CD14-positive monocyte (primary cell): ENCODE measurements around the gene LONRF2. TPM values are rescaled to one million over a fixed set of nuclear protein-coding genes. Genes with fewer than 3 reads are reported as not detected.
A peak's percentile ranks its signal among the peaks of the same experiment; 100 is the strongest.

Source experiments
- DNase-seq, 3 donors: peaks; one replicate each; pipeline ENCODE4 v3.0.0-alpha.2; 2011 to 2022
- H2AFZ ChIP-seq: 2 replicates; pipeline ENCODE4 v1.6.0; 2012; ENCODE audit warnings: mild to moderate bottlenecking, low read depth, low read length, inconsistent platforms; ENCODE audit not compliant: insufficient read depth, poor library complexity, severe bottlenecking
- H3K27ac ChIP-seq, 2 donors: 1 replicate in 1 of 2; 2 replicates in 1 of 2; pipeline ENCODE4 v1.5.1; 2012 to 2013; ENCODE audit warnings: low read length in 2 of 2, control low read depth in 1 of 2, inconsistent platforms in 1 of 2, low read depth in 1 of 2, mild to moderate bottlenecking in 1 of 2
- H3K27me3 ChIP-seq, 2 donors: one replicate each; pipeline versions ENCODE4 v1.6.0 to v1.6.1; 2011 to 2013; ENCODE audit warnings: low read length in 2 of 2; ENCODE audit not compliant: control insufficient read depth in 2 of 2, insufficient read depth in 2 of 2
- H3K36me3 ChIP-seq, 2 donors: replicated peaks in 1 of 2; 1 replicate in 1 of 2; 2 replicates in 1 of 2; pipeline versions ENCODE4 v1.5.1 to v1.6.1; 2012 to 2013; ENCODE audit warnings: low read length in 2 of 2, control low read depth in 1 of 2, inconsistent platforms in 1 of 2, mild to moderate bottlenecking in 1 of 2; ENCODE audit not compliant: insufficient read depth in 2 of 2, control insufficient read depth in 1 of 2
- H3K4me1 ChIP-seq, 2 donors: 1 replicate in 1 of 2; 2 replicates in 1 of 2; pipeline versions ENCODE4 v1.5.1 to v1.6.1; 2012 to 2013; ENCODE audit warnings: low read length in 2 of 2, control low read depth in 1 of 2, inconsistent platforms in 1 of 2, mild to moderate bottlenecking in 1 of 2, moderate library complexity in 1 of 2; ENCODE audit not compliant: insufficient read depth in 2 of 2, control insufficient read depth in 1 of 2
- H3K4me2 ChIP-seq: replicated peaks from 2 replicates; pipeline ENCODE3; 2012; ENCODE audit warnings: low read length, moderate library complexity, mild to moderate bottlenecking; ENCODE audit not compliant: poor library complexity, severe bottlenecking; ENCODE audit errors: extremely low read depth
- H3K4me3 ChIP-seq, 3 experiments: fragments of 200-600 bp in 1 of 3; sonication (generic) in 1 of 3; replicated peaks in 1 of 3; 1 replicate in 2 of 3; 2 replicates in 1 of 3; pipeline ENCODE4 v1.5.1; 2011 to 2013; ENCODE audit warnings: low read length in 3 of 3, mild to moderate bottlenecking in 3 of 3, control low read depth in 2 of 3, low read depth in 2 of 3, inconsistent platforms in 1 of 3, moderate library complexity in 1 of 3
- H3K79me2 ChIP-seq: 2 replicates; pipeline ENCODE4 v1.6.0; 2012; ENCODE audit warnings: mild to moderate bottlenecking, control low read depth, inconsistent platforms, low read length, moderate library complexity; ENCODE audit not compliant: insufficient read depth
- H3K9ac ChIP-seq: 2 replicates; pipeline ENCODE4 v1.6.0; 2017; ENCODE audit warnings: low read length, mild to moderate bottlenecking; ENCODE audit not compliant: insufficient read depth, poor library complexity, severe bottlenecking
- H3K9me3 ChIP-seq, 2 donors: replicated peaks in 1 of 2; 1 replicate in 1 of 2; 2 replicates in 1 of 2; pipeline versions ENCODE4 v1.5.1 to v1.6.1; 2012 to 2013; ENCODE audit warnings: low read length in 2 of 2, control low read depth in 1 of 2; ENCODE audit not compliant: control insufficient read depth in 1 of 2, insufficient read depth in 1 of 2
- H4K20me1 ChIP-seq: 2 replicates; pipeline ENCODE4 v1.6.0; 2012; ENCODE audit warnings: mild to moderate bottlenecking, low read length, control low read depth, moderate library complexity; ENCODE audit not compliant: insufficient read depth
- H3K27ac Mint-ChIP-seq, 7 donors: one replicate each; pipeline ENCODE4 v1.8.0; 2020; ENCODE audit warnings: mild to moderate bottlenecking in 7 of 7, mixed read lengths in 7 of 7, moderate library complexity in 6 of 7, inconsistent platforms in 2 of 7
- H3K27me3 Mint-ChIP-seq, 3 donors: one replicate each; pipeline ENCODE4 v1.8.0; 2021 to 2022; ENCODE audit warnings: low read depth in 3 of 3, mild to moderate bottlenecking in 3 of 3, mixed read lengths in 3 of 3, moderate library complexity in 3 of 3, inconsistent platforms in 1 of 3
- H3K36me3 Mint-ChIP-seq, 2 donors: one replicate each; pipeline ENCODE4 v1.8.0; 2020; ENCODE audit warnings: mixed read lengths in 2 of 2, inconsistent platforms in 1 of 2, mild to moderate bottlenecking in 1 of 2
- H3K4me1 Mint-ChIP-seq: one replicate; pipeline ENCODE4 v1.8.0; 2020; ENCODE audit warnings: mild to moderate bottlenecking, mixed read lengths
- H3K4me3 Mint-ChIP-seq, 2 donors: one replicate each; pipeline ENCODE4 v1.8.0; 2020; ENCODE audit warnings: mild to moderate bottlenecking in 2 of 2, mixed read lengths in 2 of 2, moderate library complexity in 1 of 2
- H3K9me3 Mint-ChIP-seq, 7 donors: one replicate each; pipeline ENCODE4 v1.8.0; 2020 to 2022; ENCODE audit warnings: mixed read lengths in 7 of 7, mild to moderate bottlenecking in 6 of 7, moderate library complexity in 6 of 7, inconsistent platforms in 2 of 7
- WGBS: methylation state at CpG from one replicate; pipeline ENCODE4 v1.1.5; 2013; ENCODE audit warnings: missing lambda C conversion rate; ENCODE audit not compliant: insufficient coverage; 5-methylcytosine and 5-hydroxymethylcytosine counted together
- intact Hi-C, 2 donors: fragments of 100-400 bp; cut with micrococcal nuclease; formaldehyde crosslinking; loops; one replicate each; pipeline versions ENCODE4 v1.15.0 to v1.15.1; 2023
- polyA plus RNA-seq, 3 donors: library from polyadenylated mRNA; depleted of rRNA in 1 of 3; unstranded in 2 of 3; stranded (reverse) in 1 of 3; fragments of 300-500 nt in 2 of 3; fragments of >200 nt in 1 of 3; fragmentation: Illumina TruSeq in 2 of 3; gene quantifications; 1 replicate in 2 of 3; 2 replicates in 1 of 3; pipeline ENCODE4 v1.2.3, GENCODE V29; 2012 to 2021
- TF ChIP-seq, protein P1 (sequence below): fragments of 200-600 bp; IDR thresholded peaks from one replicate; pipeline ENCODE4 v1.8.0; 2022; ENCODE audit warnings: antibody characterized with exemption, mild to moderate bottlenecking

Gene LONRF2
- polyA plus RNA-seq, 3 donors, result not detected

DNA sequence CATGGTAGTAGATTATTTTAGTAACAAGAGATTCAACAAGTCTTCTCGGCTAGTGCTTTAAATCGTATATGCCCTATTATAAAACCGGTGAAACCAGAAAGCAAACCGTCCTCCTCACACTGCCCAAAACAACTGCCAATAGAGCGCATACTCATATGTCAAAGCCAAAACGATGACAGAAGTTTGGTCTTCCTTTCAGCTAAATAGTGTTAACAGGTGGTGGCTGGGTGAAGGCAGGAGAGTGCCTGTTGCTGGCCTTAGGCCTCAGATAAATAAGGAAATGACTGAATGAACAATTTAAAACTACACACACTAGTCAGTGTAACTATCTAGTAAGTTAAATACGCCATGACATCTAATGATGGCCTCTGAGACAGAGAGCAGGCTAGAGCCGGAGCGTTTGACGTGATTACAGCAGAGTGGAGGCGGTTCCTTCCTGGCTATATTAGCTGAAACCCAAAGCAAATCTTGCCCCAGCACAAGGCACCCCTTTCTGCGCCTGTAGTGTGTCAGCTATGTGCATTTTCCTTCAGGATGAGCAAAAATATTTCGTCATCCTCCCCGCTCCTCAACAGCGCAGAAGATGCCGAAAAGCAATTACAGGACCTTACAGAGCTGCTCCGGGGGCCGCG, 1.6 kb downstream of the LONRF2 start:
- Mint-ChIP-seq H3K4me3 (peak overlapping the region; percentile 2 to 60), H3K9me3 (peaks cover 14 to 35% (median 27%) of the 10 kb centered on the region in 7 donors), H3K36me3 (no peaks in the 10 kb centered on the region), H3K4me1 (peaks cover 2% of the 10 kb centered on the region), H3K27ac (no peak overlapping the region), H3K27me3 (peaks cover 51 to 78% (median 56%) of the 10 kb centered on the region in 3 donors)
- H3K4me1 ChIP-seq, result peaks cover 0 to 12% of the 10 kb centered on the region in 2 donors
- WGBS, result 66% methylated on average over 13 of the region's 19 CpGs
- TF ChIP-seq, protein P1, sequence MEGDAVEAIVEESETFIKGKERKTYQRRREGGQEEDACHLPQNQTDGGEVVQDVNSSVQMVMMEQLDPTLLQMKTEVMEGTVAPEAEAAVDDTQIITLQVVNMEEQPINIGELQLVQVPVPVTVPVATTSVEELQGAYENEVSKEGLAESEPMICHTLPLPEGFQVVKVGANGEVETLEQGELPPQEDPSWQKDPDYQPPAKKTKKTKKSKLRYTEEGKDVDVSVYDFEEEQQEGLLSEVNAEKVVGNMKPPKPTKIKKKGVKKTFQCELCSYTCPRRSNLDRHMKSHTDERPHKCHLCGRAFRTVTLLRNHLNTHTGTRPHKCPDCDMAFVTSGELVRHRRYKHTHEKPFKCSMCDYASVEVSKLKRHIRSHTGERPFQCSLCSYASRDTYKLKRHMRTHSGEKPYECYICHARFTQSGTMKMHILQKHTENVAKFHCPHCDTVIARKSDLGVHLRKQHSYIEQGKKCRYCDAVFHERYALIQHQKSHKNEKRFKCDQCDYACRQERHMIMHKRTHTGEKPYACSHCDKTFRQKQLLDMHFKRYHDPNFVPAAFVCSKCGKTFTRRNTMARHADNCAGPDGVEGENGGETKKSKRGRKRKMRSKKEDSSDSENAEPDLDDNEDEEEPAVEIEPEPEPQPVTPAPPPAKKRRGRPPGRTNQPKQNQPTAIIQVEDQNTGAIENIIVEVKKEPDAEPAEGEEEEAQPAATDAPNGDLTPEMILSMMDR, result no peak
- H3K36me3 ChIP-seq, result no peaks in the 10 kb centered on the region
- H4K20me1 ChIP-seq, result no peaks in the 10 kb centered on the region
- H3K9me3 ChIP-seq, result peaks cover 8 to 42% of the 10 kb centered on the region in 2 donors
- intact Hi-C loops, result no loop called here
- no peak for DNase-seq
- H3K4me2 ChIP-seq, result peak overlapping the region; percentile 44
- no peak overlapping the region for H2AFZ ChIP-seq
- H3K79me2 ChIP-seq, result no peaks in the 10 kb centered on the region
- no peak overlapping the region for H3K9ac ChIP-seq
- H3K27me3 ChIP-seq, result peaks cover 64 to 76% of the 10 kb centered on the region in 2 donors
- H3K4me3 ChIP-seq, result no peak overlapping the region
- no peak overlapping the region for H3K27ac ChIP-seq

DNA sequence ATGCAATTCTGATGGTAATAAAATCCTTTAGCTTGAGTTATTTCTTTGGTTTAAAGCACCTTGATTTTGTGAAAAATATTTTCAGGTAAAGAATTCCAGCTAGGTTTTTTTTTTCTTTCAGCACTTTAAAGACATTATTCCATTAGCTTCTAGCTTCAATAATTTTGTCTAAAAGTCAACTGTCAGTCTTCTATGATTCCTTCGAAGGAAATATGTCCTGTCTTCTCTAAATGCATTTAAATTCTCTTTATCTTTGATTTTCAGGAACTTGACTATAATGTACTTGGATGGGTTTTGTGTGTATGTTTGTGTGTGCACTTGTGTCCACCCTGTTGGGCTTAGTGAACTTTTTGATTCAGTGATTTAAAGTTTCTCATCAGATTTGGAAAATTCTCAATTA, 4.7 kb downstream of the LONRF2 start:
- WGBS, result no CpG with 5 or more reads among the region's 1 CpG
- TF ChIP-seq, protein P1, result no peak
- Histone ChIP-seq H3K79me2 (no peaks in the 10 kb centered on the region), H3K27me3 (peaks cover 37 to 49% of the 10 kb centered on the region in 2 donors), H3K36me3 (no peaks in the 10 kb centered on the region), H3K4me1 (peaks cover 0 to 12% of the 10 kb centered on the region in 2 donors), H3K9me3 (peaks cover 8 to 41% of the 10 kb centered on the region in 2 donors), H4K20me1 (no peaks in the 10 kb centered on the region), H3K4me2 (no peak overlapping the region), H2AFZ (no peak overlapping the region), H3K9ac (no peak overlapping the region), H3K4me3 (no peak overlapping the region), H3K27ac (no peak overlapping the region)
- Mint-ChIP-seq H3K27me3 (peaks cover 28 to 63% (median 29%) of the 10 kb centered on the region in 3 donors), H3K4me3 (no peak overlapping the region), H3K27ac (no peak overlapping the region), H3K4me1 (peaks cover 2% of the 10 kb centered on the region), H3K36me3 (no peaks in the 10 kb centered on the region), H3K9me3 (peaks cover 14 to 35% (median 27%) of the 10 kb centered on the region in 7 donors)
- intact Hi-C loops, result no loop called here
- no peak for DNase-seq
